MCF 10A (cell line): ENCODE data around the gene TMED1. TPM values are rescaled to one million over a fixed set of nuclear protein-coding genes. Genes with fewer than 3 reads are reported as not detected.

ENCODE experiments used
- BruUV-seq: library from RNA; stranded (reverse); fragments of 400-500 nt; replicated peaks from 2 replicates; lab custom pipeline; 2021; lab: Mats Ljungman, UMichigan
- CTCF ChIA-PET: fragments of 300-600 bp; sonication (Branson Sonifier 250); formaldehyde crosslinking; extraction: SDS; loops from one replicate; lab custom pipeline; 2021; ENCODE audit warnings: antibody characterized with exemption, inconsistent platforms; lab: Yijun Ruan, JAX
- POLR2A ChIA-PET: fragments of 300-600, 350-650 bp; sonication (Branson Sonifier 250); formaldehyde crosslinking; extraction: SDS; loops from one replicate; lab custom pipeline; 2020; ENCODE audit warnings: antibody characterized with exemption, inconsistent platforms; lab: Yijun Ruan, JAX
- DNase-seq: peaks from one replicate; pipeline ENCODE4 v3.0.0-alpha.2; 2018; ENCODE audit not compliant: unreplicated experiment
- H3K27ac Mint-ChIP-seq: one replicate; pipeline ENCODE4 v1.8.0; 2022; ENCODE audit warnings: mild to moderate bottlenecking, low read depth, mixed read lengths; ENCODE audit not compliant: unreplicated experiment
- H3K27me3 Mint-ChIP-seq: one replicate; pipeline ENCODE4 v1.8.0; 2022; ENCODE audit warnings: mixed read lengths; ENCODE audit not compliant: insufficient read depth, unreplicated experiment
- H3K36me3 Mint-ChIP-seq: one replicate; pipeline ENCODE4 v1.8.0; 2022; ENCODE audit warnings: mild to moderate bottlenecking, moderate library complexity, mixed read lengths; ENCODE audit not compliant: insufficient read depth, unreplicated experiment
- H3K4me1 Mint-ChIP-seq: one replicate; pipeline ENCODE4 v1.8.0; 2022; ENCODE audit warnings: mixed read lengths; ENCODE audit not compliant: insufficient read depth, unreplicated experiment
- H3K4me3 Mint-ChIP-seq: one replicate; pipeline ENCODE4 v1.8.0; 2022; ENCODE audit warnings: mild to moderate bottlenecking, moderate library complexity, mixed read lengths; ENCODE audit not compliant: unreplicated experiment
- H3K9me3 Mint-ChIP-seq: one replicate; pipeline ENCODE4 v1.8.0; 2022; ENCODE audit warnings: mixed read lengths; ENCODE audit not compliant: unreplicated experiment
- CTCF ChIP-seq: fragments of 200-600 bp; IDR thresholded peaks from one replicate; pipeline ENCODE4 v1.8.0; 2022; ENCODE audit warnings: antibody characterized with exemption, mild to moderate bottlenecking; ENCODE audit not compliant: unreplicated experiment
- intact Hi-C: fragments of 100-400 bp; cut with micrococcal nuclease; formaldehyde crosslinking; loops from 2 replicates; pipeline ENCODE4 v1.14.1; 2022
- total RNA-seq: library from RNA; stranded (reverse); gene quantifications from 2 replicates; pipeline ENCODE4 v1.2.3, GENCODE V29; 2022

The TMED1 gene
- total RNA-seq, 1 experiment from 2014 or later = 23.2 TPM

GRCh38 chr19:10855879-10856522 lies 20.0 kb upstream of the TMED1 start:
- no TSS peak for BruUV-seq
- H3K36me3 Mint-ChIP-seq = no peaks in the 10 kb centered on the region
- no peaks in the 10 kb centered on the region for H3K27me3 Mint-ChIP-seq
- no peak overlapping the region for H3K4me3 Mint-ChIP-seq
- peak; percentile 27 for TF ChIP-seq CTCF
- no peaks in the 10 kb centered on the region for H3K4me1 Mint-ChIP-seq
- no peak overlapping the region for H3K27ac Mint-ChIP-seq
- ChIA-PET CTCF (interaction anchor here (0.6 to 6.3 kb wide), 2 partner anchors 9 to 13 kb away, joined by 3 to 68 read pairs; no protein-coding TSS in a partner anchor), POLR2A (interaction anchor here (1.2 to 2.5 kb wide), 2 partner anchors 20 kb away, joined by 4 to 9 read pairs; partner anchors contain the start of gene TMED1)
- intact Hi-C loops = no loop called here
- H3K9me3 Mint-ChIP-seq = no peaks in the 10 kb centered on the region
- DNase-seq = peak; percentile 38

- no peak overlapping the region for H3K4me3 Mint-ChIP-seq
- POLR2A ChIA-PET = interaction anchor here (0.9 to 2.5 kb wide), 2 partner anchors 8 to 18 kb away, joined by 3 to 9 read pairs; partner anchors contain the start of gene TMED1
- H3K27ac Mint-ChIP-seq = no peak overlapping the region
- H3K27me3 Mint-ChIP-seq = no peaks in the 10 kb centered on the region
- BruUV-seq = no TSS peak
- no peak for TF ChIP-seq CTCF
- no peaks in the 10 kb centered on the region for H3K9me3 Mint-ChIP-seq
- CTCF ChIA-PET = interaction anchor here (0.5 to 6.3 kb wide), 4 partner anchors 11 to 80 kb away, joined by 3 to 68 read pairs (median 6); partner anchors contain the start of gene TMED1
- H3K36me3 Mint-ChIP-seq = no peaks in the 10 kb centered on the region
- H3K4me1 Mint-ChIP-seq = no peaks in the 10 kb centered on the region
- intact Hi-C loops = no loop called here
- no peak for DNase-seq
Measured at GRCh38 chr19:10854350-10855089, 18.5 kb upstream of the TMED1 start.

- no peak for TF ChIP-seq CTCF
Measured at GRCh38 chr19:10852941-10853340, 16.9 kb upstream of the TMED1 start.

More at GRCh38 chr19:10852941-10853340, 16.9 kb upstream of the TMED1 start:
- Mint-ChIP-seq H3K36me3 (no peaks in the 10 kb centered on the region), H3K4me1 (no peaks in the 10 kb centered on the region), H3K4me3 (no peak overlapping the region), H3K9me3 (no peaks in the 10 kb centered on the region), H3K27me3 (no peaks in the 10 kb centered on the region), H3K27ac (no peak overlapping the region)
- CTCF ChIA-PET = interaction anchor here (0.6 to 6.3 kb wide), 5 partner anchors 12 to 904 kb away, joined by 3 to 68 read pairs (median 4); partner anchors contain the start of gene TMED1
- POLR2A ChIA-PET = interaction anchor here (0.9 kb wide), 1 partner anchor 520 kb away, joined by 3 read pairs; the partner anchor contains the start of gene RAVER1
- no peak for DNase-seq
- no TSS peak for BruUV-seq
- intact Hi-C loops = no loop called here
